Hematopoietic multipotent progenitor cell treated with erythropoietin and hydrocortisone succinate and interleukin-3 and kit ligand, for 6 days (in vitro differentiated cells): ENCODE results near the gene NQO2.

Source experiments
- DNase-seq: peaks from one replicate; pipeline ENCODE4 v3.0.0-alpha.2; 2015

Gene NQO2, protein sequence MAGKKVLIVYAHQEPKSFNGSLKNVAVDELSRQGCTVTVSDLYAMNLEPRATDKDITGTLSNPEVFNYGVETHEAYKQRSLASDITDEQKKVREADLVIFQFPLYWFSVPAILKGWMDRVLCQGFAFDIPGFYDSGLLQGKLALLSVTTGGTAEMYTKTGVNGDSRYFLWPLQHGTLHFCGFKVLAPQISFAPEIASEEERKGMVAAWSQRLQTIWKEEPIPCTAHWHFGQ

DNA sequence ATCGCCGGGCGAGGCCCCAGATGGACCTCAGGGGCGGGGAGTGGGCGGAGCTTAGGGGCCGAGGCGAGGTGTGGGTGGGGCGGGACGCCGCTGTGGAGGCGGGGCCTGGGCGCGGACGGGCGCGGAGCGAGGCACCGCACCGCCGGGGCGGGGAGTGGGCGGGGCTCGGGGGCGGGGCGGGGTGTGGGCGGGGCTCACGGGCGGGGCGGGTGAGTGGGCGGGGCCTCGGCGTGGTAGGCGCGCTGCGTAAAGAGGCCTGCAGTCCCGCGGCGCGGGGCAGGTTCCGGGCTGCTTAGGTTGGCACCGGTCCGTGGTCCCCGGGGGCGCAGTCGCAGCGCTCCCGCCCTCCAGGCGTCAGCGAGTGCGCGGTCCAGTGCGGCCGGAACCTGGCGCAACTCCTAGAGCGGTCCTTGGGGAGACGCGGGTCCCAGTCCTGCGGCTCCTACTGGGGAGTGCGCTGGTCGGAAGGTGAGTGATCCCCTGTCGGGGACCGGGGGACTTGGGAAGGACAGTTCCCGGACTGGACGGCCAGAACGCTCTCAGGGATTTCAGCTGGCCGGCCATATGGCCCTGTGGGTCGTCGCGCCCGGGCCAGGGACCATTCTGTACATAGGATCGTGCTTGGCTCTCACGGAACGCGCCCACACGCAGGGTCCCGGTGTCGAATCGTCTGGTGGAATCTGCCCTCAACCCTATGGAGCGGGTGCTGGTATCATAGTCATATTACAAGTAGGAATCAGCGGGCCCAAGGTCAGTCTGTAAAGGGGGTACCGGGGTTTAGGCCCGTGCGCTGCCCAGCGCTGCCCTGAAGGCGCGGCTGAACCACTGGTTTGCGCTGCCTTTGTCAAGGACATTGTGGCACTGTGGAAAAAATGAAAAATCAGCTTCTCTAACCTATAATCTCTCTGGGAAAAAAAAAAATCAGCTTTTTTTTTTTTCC lies at the start of gene NQO2:
Gene NQO2, plus strand, starts transcription at position 277 of the 940 bp plus-strand sequence. CDS start 6,659 bp downstream, outside the sequence.
- peak; percentile 93 for DNase-seq

DNA sequence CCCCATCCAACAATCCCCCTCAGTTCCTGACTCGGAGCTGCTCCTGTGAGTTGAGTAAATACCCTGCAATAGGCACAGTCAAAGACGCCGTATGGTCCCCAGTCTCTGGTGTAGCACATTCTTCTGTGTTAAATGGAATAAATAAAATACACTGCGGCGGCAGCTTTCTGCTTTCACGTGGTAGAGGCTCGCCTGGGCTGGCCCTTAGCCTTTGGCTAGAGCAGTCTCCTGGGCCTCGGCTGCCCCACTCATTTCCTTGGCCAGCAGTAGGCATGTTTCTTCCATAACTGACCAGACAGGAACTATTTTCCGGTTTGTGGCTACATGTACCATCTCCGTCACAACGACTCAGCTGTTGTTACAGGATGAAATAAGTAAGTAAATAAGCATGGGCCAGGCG lies 49.0 kb upstream of the NQO2 start:
- no peak for DNase-seq

DNA sequence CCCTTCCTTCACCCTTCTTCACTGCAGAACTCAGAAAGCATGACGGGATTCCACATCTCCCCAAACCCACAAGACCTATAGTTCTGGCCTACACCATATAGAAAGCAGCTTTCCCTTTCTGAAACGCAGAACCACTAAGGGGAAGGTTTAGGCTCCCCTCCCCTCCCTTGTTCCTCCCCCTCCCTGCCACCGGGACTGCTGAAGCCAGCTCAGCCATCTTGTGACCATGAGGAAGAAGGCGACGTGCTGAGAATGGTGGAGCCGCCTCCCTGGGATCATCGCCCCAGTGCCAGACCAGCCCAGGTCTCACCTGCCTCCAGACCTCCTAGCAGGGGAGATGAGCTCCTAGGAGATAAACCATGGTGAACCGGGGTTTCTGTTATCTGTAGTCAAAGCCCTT lies 48.0 kb upstream of the NQO2 start:
- DNase-seq = peak; percentile 46

DNA sequence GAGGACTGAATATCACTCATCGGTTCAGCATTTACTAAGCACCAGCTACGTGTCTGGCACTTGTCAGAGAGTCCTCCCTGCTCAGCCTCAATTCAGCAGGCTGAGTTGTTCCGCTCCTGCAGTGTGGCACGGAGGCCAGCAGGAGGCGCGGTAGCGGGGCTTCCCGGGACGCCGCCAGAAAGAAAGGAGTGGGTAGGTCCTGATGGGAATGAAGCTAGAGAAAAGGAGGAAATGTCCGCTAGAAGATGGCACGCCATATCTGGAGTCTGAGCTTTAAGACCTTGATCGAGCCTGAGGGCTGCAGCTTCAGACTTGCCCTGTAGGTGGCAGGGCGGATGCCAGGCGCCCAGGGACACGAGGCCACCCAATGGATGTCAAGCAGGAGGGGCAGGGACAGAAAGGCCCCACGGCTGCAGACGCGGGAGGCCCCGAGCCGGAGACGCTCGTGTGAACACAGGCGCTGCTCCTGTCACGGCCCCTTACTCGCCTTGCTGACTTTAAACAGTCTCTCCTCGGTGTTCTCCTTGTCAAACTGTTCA lies 47.1 kb upstream of the NQO2 start:
- DNase-seq = peak; percentile 85

DNA sequence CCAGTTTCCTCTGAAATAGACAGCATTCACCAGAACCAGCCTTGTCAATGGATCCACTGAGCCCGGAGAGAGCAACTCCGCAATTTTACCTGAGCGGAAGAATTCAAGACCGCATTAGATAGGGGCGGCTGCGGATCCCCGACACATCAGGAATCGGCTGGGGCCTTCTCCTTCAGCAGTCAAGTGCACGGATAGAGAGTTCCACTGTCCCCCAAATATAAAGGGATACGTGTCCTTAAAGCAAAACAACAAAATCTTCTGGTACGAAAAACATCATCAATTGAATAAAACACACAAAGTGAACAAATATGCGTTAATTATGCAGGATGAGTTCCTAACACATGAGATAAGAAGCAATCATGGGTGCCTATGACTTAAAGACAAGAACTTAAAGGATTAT lies 46.6 kb upstream of the NQO2 start:
- DNase-seq = no peak

DNA sequence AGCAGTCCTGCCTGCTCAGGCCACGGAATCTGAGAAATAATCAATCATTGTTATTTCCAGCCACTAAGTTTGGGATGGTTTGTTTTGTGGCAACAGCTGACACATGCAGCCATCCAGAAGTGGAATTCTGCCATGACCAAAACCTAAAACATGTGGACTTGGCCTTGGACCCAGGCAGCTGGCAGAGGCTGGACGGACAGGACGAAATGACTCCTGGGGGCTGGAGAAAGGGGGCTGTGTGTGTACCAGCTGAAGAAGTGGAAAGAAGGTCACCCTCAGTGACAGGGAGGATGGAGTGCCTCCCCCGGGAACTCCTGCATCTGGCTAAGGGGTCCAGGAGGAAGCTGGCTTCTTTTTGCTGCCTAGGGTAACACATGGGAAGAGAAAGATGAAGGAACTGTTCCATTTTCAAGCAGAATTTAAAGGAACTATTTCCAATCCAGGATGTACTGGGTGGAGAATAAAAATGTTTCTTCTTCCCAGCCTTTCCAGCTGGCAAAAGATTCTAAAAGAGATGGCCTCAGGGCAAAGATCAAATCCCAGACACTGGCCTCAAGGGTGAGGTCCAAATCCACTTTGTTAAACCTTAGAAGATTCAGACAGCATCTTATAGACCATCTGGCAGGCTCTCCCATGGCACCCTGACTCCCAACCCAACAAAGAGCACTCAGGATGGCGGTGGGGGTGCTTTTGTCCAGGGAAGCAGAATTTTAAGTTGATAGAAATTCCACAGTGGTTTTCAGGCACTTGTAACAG lies 42.6 kb upstream of the NQO2 start:
- DNase-seq = no peak

DNA sequence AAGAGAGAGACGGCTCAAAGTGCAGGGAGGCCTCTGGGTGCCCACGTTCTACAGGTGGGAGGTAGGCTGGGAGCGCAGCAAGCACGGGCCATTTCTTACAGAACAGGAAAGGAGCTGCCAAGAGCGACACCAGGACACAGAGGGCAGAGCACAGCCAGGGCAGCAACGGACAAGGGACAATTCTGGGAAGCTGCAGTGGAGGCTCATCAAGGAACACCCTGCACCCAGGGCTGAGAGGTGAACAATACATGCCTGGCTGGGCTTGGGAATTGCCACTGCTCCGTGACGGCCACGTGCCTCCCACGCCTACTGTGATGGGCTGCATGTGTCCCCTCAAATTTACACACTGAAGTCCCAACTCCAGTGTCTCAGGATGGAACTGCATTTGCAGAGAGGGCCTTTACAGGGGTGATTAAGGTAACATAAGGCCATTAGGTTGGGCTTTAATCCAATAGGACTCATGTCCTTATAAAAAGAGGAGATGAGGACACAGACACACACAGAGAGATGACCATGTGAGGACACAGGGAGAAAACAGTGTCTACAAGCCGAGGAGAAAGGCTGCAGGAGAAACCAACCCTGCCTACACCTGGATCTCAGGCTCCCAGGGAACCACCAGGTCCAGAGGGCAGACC lies 41.9 kb upstream of the NQO2 start:
- no peak for DNase-seq

DNA sequence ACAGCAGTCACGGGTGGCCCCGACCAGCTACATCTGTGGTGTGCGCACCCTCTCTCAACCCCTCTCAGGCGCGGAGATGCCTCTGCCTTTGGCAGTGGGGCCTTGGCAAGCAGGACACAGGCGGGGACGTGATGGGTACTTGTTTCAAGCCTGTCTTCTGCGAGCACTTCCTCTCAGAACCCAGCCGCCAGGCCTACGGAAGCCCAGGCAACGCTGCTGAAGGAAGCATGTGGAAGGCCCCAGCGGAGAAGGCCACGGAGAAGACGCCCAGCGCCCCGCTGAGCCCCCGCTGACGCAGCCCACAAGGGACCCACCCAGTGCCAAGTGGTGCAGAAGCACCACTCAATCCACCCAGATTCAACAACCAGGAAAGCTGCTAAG lies 41.4 kb upstream of the NQO2 start:
- DNase-seq = no peak

DNA sequence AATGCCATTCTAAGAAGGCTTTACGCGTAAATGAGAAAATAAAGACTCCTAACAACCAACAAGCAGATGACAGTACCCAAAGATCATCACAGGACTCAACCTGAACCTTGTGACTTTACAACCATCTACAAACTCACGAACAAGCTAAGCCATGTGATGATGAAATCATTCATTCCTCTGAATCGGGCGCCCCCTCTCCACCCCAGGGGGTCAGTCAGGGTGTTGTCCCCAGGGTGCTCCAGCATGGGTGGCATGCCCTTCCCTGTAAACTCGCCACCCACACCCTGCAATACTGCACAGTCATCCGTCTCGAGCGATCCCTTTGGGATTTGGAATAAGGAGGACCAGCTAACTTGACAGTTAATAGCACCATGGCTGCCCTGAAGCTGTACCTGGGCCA lies 40.9 kb upstream of the NQO2 start:
- DNase-seq = no peak

DNA sequence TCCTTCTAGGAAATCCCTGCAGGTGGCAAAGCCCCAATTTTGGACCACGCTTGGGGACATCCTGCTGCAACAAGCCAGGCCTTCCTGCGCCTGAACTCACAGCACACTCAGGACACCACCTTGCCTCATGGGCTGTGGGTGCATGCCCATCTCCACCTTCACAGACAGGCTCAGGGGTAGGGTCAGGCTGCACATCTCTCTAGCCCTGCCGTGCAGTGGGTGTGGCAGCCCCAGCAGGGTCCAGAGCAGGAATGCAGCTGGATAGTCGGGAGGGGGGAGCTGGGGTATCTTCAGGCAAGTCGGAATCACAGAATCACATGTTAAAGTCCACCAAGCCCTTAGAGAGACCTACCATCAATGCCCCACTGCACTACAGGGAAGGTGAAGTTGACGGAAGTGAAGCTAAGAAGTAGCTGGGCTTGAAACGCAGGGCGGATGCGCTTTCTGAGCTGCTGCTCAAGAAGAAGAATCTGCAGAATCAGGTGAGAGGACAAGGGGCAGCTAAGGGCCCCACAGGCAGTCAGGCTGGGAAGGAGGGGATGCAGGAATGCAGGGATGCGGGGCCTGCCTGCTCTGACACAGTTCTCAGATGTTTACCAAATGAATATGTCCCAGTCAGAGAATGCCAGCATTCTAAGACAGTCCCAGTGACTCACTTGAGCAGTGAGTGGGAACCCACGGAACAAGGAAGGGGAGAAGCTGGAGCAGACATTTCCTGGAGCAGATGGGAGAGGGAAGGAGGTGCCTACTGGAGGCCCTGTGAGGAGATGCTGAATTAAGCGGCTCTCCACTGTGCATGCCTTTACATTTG lies 39.6 kb upstream of the NQO2 start:
- DNase-seq = no peak

DNA sequence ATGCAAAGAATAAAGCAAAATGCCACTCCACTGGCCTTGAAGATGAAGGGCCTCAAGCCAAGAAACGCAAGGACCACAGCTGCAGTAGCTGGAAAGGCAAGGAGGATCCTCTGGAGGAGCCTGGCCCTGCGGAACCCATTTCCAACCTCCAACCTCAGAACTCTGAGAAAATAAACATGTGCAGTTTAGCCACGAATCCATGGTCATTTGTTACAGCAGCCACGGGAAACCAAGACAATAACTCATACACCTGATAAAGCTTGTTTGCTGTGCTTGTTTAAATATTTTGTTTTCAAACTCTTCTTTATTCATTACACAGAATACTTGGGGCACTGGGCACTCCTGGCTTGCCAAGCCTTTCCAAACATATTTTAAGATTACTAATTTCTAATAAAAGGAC lies 38.8 kb upstream of the NQO2 start:
- no peak for DNase-seq

DNA sequence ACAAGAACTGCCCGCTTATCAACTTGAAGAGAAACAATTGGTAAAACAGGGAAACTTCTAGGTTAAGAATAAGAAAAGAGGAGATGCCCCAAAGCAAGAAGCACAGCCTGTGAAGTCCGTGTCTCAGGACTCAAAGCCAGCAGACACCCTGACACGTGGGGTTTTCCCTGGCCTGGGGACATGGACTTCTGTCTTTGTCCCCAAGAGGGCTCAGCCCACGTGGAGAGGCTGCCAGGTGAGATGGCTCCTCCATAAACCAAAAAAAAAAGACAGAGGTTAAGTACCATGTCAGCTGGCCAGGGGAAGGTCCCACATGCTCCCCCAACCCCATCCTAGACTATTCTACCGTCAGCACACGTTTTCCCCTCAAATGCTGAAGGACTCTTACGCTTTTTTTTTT lies 38.2 kb upstream of the NQO2 start:
- DNase-seq = no peak

DNA sequence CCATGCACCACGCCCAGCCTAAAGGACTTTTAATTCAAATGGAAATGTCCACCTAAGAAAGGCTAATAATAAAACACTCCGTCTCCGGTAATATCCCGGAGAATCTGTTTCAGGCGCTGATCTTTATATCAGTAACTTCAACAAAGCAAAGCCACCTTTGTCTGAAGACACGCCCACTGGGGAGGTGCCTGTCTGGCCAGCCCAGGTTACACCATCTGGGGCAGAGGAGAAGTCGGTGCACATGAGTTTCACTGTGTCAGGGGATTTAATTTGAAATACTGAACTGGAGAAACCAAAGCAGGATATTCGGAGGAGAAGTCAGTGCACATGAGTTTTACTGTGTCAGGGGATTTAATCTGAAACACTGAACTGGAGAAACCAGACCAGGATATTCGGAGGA lies 37.7 kb upstream of the NQO2 start:
- DNase-seq = no peak

DNA sequence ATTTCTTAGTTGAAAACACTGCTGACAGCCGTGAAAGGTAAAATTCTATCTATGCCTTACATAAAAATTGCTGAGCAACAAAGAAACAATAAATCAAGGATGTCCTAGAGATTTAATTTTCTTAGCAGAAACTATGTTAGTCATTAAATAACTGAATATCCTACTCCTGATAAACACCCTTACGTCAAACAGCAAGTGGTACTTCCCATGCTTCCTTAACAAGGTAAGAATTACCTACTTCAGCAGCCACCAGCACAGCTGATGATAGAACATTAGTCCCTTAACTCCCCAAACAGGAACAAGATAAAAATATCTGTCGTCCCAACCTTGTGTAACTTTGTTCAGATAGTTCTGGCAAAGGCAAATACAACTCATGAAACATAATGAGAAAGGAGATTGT lies 37.1 kb upstream of the NQO2 start:
- DNase-seq = no peak

DNA sequence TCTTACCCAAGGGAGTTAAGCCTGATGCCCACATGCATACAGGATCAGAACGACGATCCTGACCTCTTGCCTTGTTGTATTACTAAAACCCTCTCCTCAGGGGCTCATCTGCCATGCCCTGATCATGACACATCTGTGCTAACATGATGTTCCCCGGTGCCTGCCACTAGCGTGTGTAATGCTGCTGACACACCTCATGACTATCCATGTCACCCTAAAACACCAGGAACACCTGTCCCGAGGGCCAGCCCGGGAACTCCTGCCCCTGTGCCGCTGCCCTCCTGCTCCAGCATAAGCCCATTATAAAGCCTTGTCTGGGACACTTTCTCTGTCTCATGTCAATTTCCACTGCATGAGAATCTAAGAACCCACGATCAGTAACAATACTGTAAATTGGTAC lies 35.9 kb upstream of the NQO2 start:
- DNase-seq = no peak

DNA sequence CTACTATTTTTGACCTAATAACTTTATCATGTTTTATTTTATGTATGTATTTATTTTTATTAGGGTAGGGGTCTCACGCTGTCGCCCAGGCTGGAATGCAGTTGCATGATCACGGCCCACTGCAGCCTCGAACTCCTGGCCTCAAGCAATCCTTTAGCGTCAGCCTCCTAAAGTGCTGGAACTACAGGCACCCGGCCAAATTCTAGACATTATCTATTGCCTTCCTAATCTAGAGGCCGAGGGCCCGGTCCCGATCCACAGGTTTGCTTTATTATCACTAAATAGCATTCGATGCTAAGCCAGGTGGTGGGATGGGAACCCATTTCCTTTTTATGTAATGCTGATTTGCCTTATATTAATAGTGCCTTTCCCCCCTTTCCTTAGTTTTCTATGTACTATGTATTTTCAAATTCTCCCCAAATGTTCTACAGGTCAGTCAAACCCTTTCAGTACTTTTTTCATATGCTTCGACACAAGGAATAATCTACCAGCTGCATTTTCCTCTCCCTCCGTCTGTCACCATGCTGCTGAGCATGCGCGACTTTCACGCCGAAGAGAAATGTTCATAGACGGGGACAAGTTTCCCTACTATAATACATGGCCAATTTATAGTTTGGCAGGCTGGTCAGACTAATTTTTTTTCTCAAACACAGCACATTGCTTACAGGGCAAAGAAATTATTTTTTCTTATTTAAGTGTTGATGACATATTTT lies 34.7 kb upstream of the NQO2 start:
- DNase-seq = no peak

DNA sequence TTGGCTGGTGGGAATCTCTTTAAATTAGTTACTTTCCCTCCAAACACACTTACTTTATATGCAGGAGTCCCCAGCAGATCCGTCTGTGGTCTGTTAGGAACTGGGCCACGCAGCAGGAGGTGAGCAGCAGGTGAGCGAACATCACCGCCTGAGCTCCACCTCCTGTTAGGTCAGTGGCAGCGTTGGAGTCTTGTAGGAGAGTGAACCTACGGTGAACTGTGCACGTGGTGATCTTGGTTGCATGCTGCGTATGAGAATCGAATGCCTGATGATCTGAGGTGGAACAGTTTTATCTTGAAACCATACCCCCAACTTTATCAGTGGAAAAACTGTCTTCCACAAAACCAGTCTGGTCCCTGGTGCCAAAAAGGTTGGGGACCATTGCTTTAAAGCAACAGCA lies 33.3 kb upstream of the NQO2 start:
- DNase-seq = no peak

DNA sequence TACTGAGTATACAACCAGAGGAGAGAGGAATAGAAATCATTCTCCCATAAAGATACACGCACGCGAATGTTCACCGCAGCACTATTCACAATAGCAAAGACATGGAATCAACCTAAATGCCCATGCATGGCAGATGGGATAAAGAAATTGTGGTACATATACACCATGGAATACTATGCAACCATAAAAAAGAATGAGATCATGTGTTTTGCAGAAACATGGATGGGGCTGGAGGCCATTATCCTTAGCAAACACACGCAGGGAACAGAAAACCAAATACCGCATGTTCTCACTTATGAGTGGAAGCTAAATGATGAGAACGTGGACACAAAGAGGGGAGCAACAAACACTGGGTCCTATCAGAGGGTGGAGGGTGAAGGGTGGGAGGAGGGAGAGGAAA lies 31.8 kb upstream of the NQO2 start:
- DNase-seq = no peak

DNA sequence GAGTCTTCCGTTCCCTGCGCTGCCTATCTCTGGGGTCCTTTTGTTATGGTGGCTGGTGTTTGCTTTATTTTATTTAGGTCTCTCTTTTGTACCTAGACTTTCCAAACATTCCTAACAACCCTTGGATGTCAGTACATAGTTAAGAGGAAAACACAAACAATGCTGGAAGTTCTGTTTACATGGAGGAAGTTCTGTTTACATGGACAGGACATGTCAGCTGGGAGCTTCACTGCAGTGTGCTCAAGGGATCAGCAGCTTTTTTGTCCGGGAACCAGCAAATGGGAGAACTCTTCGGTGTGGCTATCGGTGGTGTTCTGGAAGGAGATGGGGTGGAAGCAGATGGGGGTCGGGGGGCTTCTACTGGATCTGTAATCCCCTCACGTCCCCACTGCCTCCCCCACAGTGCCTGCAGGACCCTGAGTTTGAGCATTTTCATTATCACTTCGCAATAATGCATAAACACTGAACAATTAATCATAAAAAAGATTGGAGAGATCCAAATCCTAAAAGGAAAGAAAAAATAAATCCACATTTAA lies 31.0 kb upstream of the NQO2 start:
- DNase-seq = no peak

DNA sequence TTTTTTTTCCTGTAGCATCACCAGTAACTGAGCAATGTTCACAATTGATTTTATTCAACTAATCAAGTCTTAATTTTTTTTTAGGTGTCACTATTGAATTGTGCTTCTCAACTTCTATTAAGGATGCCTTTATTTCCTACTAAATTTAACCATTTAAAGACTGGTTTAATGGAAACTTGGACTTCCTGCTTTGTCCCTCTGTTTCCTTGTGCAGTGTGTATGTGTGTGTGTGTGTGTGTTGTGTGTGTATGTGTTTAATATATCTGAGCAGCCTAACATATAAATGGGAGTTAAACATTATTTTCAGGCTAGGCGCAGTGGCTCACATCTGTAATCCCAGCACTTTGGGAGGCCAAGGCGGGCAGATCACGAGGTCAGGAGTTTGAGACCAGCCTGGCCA lies 30.1 kb upstream of the NQO2 start:
- no peak for DNase-seq

DNA sequence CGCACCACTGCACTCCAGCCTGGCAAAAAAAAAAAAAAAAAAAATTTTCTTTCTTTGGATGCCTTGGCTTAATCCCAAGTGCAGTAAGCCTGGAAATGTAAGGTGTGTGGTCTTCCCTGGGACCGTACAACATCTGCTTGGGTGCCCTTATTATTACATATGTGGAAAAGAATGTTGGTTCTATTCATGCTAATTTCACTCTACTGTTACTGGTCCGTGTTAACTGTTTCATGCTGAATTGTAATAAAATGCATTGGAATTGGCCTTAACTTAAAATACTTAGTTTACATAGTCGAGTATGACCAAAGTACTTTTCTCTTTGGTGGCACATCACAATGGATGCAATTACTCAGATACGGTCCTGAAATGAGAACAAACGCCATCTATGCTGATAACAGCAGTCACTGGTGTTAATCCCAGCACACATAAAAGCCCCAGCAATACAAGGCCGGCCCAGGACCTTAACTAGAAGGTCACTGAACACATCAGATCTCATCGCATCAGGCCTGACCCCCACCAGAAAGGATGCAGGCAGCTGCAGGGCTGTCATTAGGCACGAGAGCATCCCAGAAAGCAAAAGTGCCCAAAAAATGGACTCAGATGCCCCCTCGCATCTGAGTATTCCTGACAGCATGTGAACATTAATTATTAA lies 29.5 kb upstream of the NQO2 start:
- no peak for DNase-seq
